DMS153 treated with DMSO at 0.1 percent for 48 hours (cell line): Measurements from ENCODE around the gene MED9.

Experiments used
- DNase-seq: peaks from one replicate; lab custom pipeline; 2025; ENCODE audit not compliant: unreplicated experiment; lab: John Stamatoyannopoulos, UW

The MED9 gene

DNA sequence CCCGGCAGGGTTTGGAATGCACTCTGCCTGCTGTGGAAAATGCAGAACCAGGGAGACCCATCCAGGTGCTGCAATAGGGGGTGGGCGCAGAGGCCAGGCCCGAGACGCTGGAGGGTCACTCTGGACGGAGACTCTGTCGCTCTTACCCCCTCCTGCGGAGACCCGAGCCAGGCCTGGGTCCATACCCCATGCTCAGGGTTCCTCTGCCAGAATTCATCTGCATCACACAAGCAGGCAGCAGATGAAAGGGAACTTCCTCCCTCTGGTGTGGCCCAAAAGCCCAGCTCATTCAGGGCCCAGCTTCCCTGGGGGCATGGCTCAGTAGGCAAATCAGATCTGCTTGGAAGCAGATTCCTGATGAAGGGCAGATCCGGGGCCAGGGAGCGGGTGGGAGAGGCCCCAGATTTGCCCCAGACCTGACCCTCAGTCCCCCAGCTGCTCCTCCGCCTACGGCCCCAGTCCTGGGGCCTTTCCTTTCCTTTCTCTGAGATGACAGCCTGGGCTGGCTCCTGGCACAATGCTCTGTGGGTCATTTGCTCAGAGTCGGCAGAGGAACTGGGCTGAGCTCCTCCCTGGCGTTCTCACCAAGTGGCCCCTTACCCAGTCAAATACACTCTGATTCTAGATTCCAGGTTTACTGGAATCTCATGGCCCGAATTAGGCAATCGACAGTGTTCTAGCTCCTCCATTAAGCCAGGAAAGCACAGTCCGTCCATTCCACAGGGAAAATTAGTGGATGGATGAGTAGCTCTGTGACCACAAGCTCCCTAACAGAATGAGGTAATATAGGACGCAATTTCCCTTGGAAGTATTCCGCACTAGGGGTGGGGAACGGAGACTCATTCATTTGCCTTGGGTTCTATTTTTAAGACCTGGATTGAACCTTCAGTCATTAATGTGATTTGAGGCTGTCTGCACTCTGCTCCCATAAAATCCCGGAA lies 38.5 kb downstream of the MED9 start:
- DNase-seq, result no peak

- no peak for DNase-seq
These were observed 39.4 kb downstream of the MED9 start for GRCh38 chr17:17515934-17516930.

DNA sequence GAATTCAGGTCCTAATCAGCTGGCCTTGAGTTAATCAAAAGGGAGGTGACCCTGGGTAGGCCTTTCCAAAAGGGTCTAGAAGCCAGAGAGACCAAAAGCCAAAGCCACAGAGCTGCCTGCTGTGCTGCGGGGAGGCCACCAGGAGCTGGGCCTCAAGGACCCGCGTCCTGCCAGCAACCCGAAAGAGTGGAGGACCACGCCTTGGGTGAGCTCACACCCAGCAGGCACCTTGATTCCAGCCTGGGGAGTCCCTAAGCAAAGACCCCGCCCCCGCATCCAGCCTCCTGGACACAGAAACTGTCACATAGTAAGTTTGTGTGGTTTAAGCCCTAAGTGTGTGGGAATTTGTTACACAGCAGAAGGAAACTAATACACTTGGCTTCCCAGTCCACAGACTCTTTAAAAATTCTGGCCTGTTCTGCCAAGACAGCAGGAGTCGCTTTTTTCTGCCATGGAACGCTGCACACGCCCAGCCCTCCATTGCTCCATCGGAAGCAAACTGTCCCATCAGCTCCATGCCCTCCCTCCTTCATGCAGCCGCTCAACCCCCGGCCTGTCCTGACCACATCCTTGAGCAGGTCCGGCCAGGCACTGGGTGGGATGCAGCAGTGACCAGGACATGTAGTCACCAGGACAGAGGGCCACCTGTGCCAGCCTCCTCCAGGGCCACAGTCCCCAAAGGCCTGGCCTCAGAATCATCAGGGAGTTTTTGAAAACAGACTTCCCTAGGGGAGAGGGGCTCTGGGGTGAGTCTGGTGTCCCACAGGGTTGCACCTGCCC lies 40.3 kb downstream of the MED9 start:
- no peak for DNase-seq

DNA sequence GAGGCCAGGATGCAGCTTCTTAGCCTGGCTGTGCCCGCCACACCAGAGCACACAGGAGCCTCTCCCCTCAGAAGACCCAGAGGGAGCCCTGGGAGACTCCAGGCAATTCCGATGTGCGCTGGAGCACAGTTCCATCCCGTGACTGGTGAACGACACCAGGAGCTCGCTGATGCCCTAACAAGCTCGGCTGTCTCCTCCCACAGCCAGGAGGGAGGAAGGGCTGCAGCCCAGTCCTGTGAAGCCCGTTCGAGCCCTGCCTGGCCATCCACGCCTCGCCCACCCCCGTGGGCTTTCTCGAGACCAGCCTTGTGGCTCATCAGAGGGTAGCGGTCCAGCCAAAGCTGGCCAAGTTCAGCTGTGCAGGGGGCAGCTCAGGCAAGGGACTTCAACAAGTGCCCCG lies 41.2 kb downstream of the MED9 start:
- DNase-seq, result no peak

- no peak for DNase-seq
These were observed 42.2 kb downstream of the MED9 start for GRCh38 chr17:17518951-17519350.

- DNase-seq, result no peak
These were observed 43.1 kb downstream of the MED9 start for GRCh38 chr17:17519886-17520285.

DNA sequence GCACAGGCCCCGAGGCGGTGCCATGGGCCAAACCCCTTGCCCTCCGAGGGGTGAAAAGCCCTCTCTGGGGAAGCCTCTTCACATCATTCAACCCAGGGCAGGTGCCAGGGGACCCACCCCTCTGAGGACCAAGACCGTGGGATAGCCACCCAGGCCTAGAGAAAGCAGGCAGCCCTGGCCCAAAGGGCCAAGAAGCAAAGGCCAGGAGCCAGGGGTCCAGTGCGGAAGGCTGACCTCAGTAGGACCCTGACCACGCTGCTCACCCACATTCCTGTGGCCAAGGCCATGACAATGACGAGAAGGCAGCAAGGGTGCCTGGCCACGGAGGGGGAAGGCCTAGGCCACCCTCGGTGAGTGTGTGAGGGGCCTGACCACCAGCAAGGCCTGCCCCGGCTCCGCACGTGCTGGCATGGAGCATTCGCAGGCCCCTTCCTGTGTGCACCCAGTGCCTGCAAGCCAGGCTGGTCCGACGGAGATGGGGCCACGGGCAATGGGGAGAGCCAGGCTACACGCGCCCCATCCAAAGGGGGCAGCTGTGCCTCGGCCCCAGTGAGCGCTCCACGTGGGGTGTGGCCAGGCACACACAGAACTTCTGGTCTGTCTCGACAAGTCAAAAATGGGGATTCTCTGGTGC lies 43.9 kb downstream of the MED9 start:
- DNase-seq, result no peak

GRCh38 chr17:17523001-17523730 lies 46.4 kb downstream of the MED9 start:
- no peak for DNase-seq

DNA sequence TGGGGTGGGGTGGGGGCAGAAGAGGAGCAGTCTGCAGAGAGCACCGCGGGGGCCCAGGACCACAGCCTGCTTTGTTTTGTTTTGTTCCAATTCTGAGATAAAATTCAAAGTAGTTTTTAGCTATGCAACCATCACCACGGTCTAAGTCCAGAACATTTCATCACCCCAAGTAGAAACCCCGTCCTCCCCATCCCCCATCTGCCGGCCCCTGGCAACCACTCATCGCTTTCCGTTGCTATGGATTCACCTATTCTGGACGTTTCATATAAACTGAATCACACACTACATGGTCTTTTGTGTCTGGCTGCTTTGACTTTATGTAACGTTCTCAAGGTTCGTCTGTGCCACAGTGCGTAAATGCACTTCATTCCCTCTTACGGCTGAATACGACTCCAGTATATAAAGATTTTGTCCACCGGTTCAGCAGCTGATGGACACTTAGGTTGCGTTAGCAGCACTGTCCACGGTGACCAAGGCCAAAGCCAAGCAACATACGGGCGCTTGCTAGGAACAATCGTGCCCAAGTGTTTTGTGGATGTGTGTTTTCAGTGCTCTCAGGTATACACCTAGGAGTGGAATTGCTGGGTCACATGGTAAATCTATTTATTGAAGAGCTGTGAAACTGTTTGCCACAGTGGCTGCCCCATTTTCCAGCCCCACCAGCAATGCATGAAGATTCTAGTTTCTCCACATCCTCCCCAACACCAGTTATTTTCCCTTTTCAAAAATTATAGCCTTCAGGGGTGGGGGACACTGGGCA lies 47.1 kb downstream of the MED9 start:
- DNase-seq, result no peak

- DNase-seq, result no peak
These were observed 48.5 kb downstream of the MED9 start for GRCh38 chr17:17525311-17525710.

- no peak for DNase-seq
These were observed 49.2 kb downstream of the MED9 start for GRCh38 chr17:17525956-17526355.

DNA sequence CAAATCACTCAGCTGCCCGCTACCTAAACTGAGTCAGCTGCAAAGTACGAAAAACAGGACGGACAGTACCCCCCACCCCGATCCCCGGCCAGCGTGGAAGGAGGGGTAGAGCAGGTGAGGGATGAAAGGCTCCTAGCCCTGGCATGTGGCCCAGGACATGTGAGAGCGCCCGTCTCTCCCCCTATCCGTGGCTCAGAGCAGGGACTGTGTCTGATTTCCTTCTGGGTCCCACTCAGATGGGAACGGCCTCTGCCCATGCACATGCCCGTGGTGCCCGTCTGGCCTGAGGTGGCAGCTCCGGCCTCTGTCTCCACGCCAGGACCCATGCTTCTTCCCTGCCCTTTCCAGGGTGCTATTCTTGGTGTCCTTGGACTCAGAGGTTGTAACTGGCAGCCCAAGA lies 49.6 kb downstream of the MED9 start:
- no peak for DNase-seq

GRCh38 chr17:17527534-17527933 lies 50.7 kb downstream of the MED9 start:
- no peak for DNase-seq

DNA sequence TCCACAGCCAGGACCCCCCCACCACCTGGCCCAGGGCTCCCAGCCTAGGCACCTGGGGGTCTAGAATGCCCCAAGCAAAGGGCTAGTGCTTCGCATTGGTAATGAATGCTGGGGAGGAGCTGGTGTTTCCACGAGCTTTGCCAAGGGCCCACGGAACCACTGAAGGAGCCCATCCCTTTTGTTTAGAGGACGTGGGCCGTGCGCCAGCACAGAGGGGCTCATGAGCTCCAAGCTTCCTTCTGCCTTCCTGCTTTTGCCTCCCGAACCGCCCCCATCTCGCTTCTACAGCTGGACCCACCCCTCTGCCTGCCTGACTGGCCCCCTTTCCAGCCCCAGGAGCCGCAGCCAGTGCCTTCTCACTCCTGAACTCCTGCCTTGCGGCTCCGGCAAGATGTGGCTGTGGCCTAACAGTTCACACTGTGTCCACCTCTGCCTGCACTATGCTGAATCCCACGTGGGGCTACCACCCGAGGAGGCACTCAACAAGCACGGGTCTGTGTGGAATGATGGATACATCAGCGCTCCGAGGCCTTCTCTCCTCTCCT lies 51.2 kb downstream of the MED9 start:
- no peak for DNase-seq

- no peak for DNase-seq
These were observed 52.2 kb downstream of the MED9 start for GRCh38 chr17:17528696-17529652.

- no peak for DNase-seq
These were observed 54.4 kb downstream of the MED9 start for GRCh38 chr17:17531156-17531555.

DNA sequence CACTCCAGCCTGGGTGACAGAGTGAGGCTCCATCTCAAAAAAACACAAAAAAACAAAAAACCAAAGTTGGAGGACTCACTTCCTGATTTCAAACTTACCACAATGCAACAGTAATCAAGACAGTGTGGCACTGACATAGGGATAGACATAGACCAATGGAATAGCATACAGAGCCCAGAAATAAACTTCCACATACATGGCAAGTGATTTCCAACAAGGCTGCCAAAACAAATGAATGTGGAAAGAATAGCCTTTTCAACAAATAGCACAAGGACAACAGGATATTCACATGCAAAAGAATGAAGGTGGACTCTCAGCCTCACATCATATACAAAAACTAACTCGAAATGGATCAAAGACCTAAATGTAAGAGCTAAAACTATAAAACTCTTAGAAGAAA lies 56.2 kb downstream of the MED9 start:
- no peak for DNase-seq
